Measurements from ENCODE around the gene OR51D1.

The OR51D1 gene

GRCh38 chr11:4611986-4612385, 25.3 kb upstream of the OR51D1 start:
- no peak for TF ChIP-seq TAF1 (IDR thresholded peaks at IDR 0.05; ENCODE audit: low read depth, low read length)
- TF ChIP-seq POLR2A (IDR thresholded peaks at IDR 0.05; ENCODE audit: low read depth, low read length): no peak
- TF ChIP-seq SPI1 (IDR thresholded peaks at IDR 0.05; ENCODE audit: low read depth, low read length): no peak
- TF ChIP-seq POU2F2 (IDR thresholded peaks at IDR 0.05; ENCODE audit: low read depth, low read length): no peak
- no peak for TF ChIP-seq POLR2AphosphoS5 (IDR thresholded peaks at IDR 0.05; ENCODE audit: low read depth, low read length)
- no peak for TF ChIP-seq PAX5 (IDR thresholded peaks at IDR 0.05; ENCODE audit: insufficient read depth, low read length, severe bottlenecking)
- DNase-seq (ENCODE audit: insufficient read length, low spot score) (no peak), FAIRE-seq (no peak)

- no peak for FAIRE-seq
- TF ChIP-seq POLR2A (IDR thresholded peaks at IDR 0.05; ENCODE audit: low read depth, low read length) (no peak), TAF1 (IDR thresholded peaks at IDR 0.05; ENCODE audit: low read depth, low read length) (no peak), POLR2AphosphoS5 (IDR thresholded peaks at IDR 0.05; ENCODE audit: low read depth, low read length) (no peak), PAX5 (IDR thresholded peaks at IDR 0.05; ENCODE audit: insufficient read depth, low read length, severe bottlenecking) (no peak), POU2F2 (IDR thresholded peaks at IDR 0.05; ENCODE audit: low read depth, low read length) (no peak), SPI1 (IDR thresholded peaks at IDR 0.05; ENCODE audit: low read depth, low read length) (no peak)
These were observed 21.3 kb upstream of the OR51D1 start for GRCh38 chr11:4615856-4616444.

GRCh38 chr11:4619514-4619913, 17.8 kb upstream of the OR51D1 start:
- FAIRE-seq (no peak), DNase-seq (ENCODE audit: insufficient read length, low spot score) (no peak)
- TF ChIP-seq POLR2A (IDR thresholded peaks at IDR 0.05; ENCODE audit: low read depth, low read length) (no peak), POU2F2 (IDR thresholded peaks at IDR 0.05; ENCODE audit: low read depth, low read length) (no peak), TAF1 (IDR thresholded peaks at IDR 0.05; ENCODE audit: low read depth, low read length) (no peak), PAX5 (IDR thresholded peaks at IDR 0.05; ENCODE audit: insufficient read depth, low read length, severe bottlenecking) (no peak), SPI1 (IDR thresholded peaks at IDR 0.05; ENCODE audit: low read depth, low read length) (no peak), POLR2AphosphoS5 (IDR thresholded peaks at IDR 0.05; ENCODE audit: low read depth, low read length) (no peak)

More at GRCh38 chr11:4615856-4616444, 21.3 kb upstream of the OR51D1 start:
- DNase-seq (ENCODE audit: insufficient read length, low spot score): no peak

GRCh38 chr11:4626207-4627099, 10.8 kb upstream of the OR51D1 start:
- TF ChIP-seq PAX5 (IDR thresholded peaks at IDR 0.05; ENCODE audit: insufficient read depth, low read length, severe bottlenecking) (no peak), TAF1 (IDR thresholded peaks at IDR 0.05; ENCODE audit: low read depth, low read length) (no peak), SPI1 (IDR thresholded peaks at IDR 0.05; ENCODE audit: low read depth, low read length) (no peak), POLR2A (IDR thresholded peaks at IDR 0.05; ENCODE audit: low read depth, low read length) (no peak), POLR2AphosphoS5 (IDR thresholded peaks at IDR 0.05; ENCODE audit: low read depth, low read length) (no peak), POU2F2 (IDR thresholded peaks at IDR 0.05; ENCODE audit: low read depth, low read length) (no peak)
- DNase-seq (ENCODE audit: insufficient read length, low spot score) (no peak), FAIRE-seq (peak; percentile 87)

- DNase-seq (ENCODE audit: insufficient read length, low spot score) (no peak), FAIRE-seq (no peak)
- TF ChIP-seq POLR2AphosphoS5 (IDR thresholded peaks at IDR 0.05; ENCODE audit: low read depth, low read length): no peak
- TF ChIP-seq POU2F2 (IDR thresholded peaks at IDR 0.05; ENCODE audit: low read depth, low read length): no peak
- no peak for TF ChIP-seq POLR2A (IDR thresholded peaks at IDR 0.05; ENCODE audit: low read depth, low read length)
- no peak for TF ChIP-seq SPI1 (IDR thresholded peaks at IDR 0.05; ENCODE audit: low read depth, low read length)
- no peak for TF ChIP-seq PAX5 (IDR thresholded peaks at IDR 0.05; ENCODE audit: insufficient read depth, low read length, severe bottlenecking)
- no peak for TF ChIP-seq TAF1 (IDR thresholded peaks at IDR 0.05; ENCODE audit: low read depth, low read length)
These were observed 1.1 kb upstream of the OR51D1 start for GRCh38 chr11:4636136-4636535.

- FAIRE-seq (no peak), DNase-seq (ENCODE audit: insufficient read length, low spot score) (no peak)
- TF ChIP-seq TAF1 (IDR thresholded peaks at IDR 0.05; ENCODE audit: low read depth, low read length) (no peak), SPI1 (IDR thresholded peaks at IDR 0.05; ENCODE audit: low read depth, low read length) (no peak), POLR2AphosphoS5 (IDR thresholded peaks at IDR 0.05; ENCODE audit: low read depth, low read length) (no peak), PAX5 (IDR thresholded peaks at IDR 0.05; ENCODE audit: insufficient read depth, low read length, severe bottlenecking) (no peak), POLR2A (IDR thresholded peaks at IDR 0.05; ENCODE audit: low read depth, low read length) (no peak), POU2F2 (IDR thresholded peaks at IDR 0.05; ENCODE audit: low read depth, low read length) (no peak)
These were observed 378 bp downstream of the OR51D1 start for GRCh38 chr11:4637662-4638047.

GRCh38 chr11:4639931-4640330, 2.7 kb downstream of the OR51D1 start:
- no peak for TF ChIP-seq POU2F2 (IDR thresholded peaks at IDR 0.05; ENCODE audit: low read depth, low read length)
- FAIRE-seq: no peak
- no peak for DNase-seq (ENCODE audit: insufficient read length, low spot score)

- no peak for FAIRE-seq
- DNase-seq (ENCODE audit: insufficient read length, low spot score): no peak
- TF ChIP-seq PAX5 (IDR thresholded peaks at IDR 0.05; ENCODE audit: insufficient read depth, low read length, severe bottlenecking) (no peak), TAF1 (IDR thresholded peaks at IDR 0.05; ENCODE audit: low read depth, low read length) (no peak), POLR2A (IDR thresholded peaks at IDR 0.05; ENCODE audit: low read depth, low read length) (no peak)
These were observed 4.2 kb downstream of the OR51D1 start for GRCh38 chr11:4641501-4641900.

GRCh38 chr11:4642043-4642442, 4.8 kb downstream of the OR51D1 start:
- TF ChIP-seq POLR2A (IDR thresholded peaks at IDR 0.05; ENCODE audit: low read depth, low read length) (no peak), SPI1 (IDR thresholded peaks at IDR 0.05; ENCODE audit: low read depth, low read length) (no peak), POLR2AphosphoS5 (IDR thresholded peaks at IDR 0.05; ENCODE audit: low read depth, low read length) (no peak), TAF1 (IDR thresholded peaks at IDR 0.05; ENCODE audit: low read depth, low read length) (no peak), POU2F2 (IDR thresholded peaks at IDR 0.05; ENCODE audit: low read depth, low read length) (no peak), PAX5 (IDR thresholded peaks at IDR 0.05; ENCODE audit: insufficient read depth, low read length, severe bottlenecking) (no peak)
- FAIRE-seq: no peak

More at GRCh38 chr11:4642043-4642442, 4.8 kb downstream of the OR51D1 start:
- no peak for DNase-seq (ENCODE audit: insufficient read length, low spot score)

Measured in GM12891 (cell line).